ENCODE measurements around the gene YJU2. TPM values are rescaled to one million over a fixed set of nuclear protein-coding genes. Genes with fewer than 3 reads are reported as not detected.
A peak's percentile ranks its signal among the peaks of the same experiment; 100 is the strongest.

The YJU2 gene
- total and polyA plus RNA-seq, 2 of the 13 experiments (the other 11 are each of a cell fraction or from before 2014, with no cell fraction given), result 9.3 to 17.9 TPM

GRCh38 chr19:4297901-4298809 lies 51.3 kb downstream of the YJU2 start (continued):
- TF ChIP-seq BRF2 (CRISPR knock-in tag; IDR thresholded peaks at IDR 0.05), result no peak
- TF ChIP-seq ZBTB7A (CRISPR knock-in tag; IDR thresholded peaks at IDR 0.05), result peak; percentile 36; the same call in 1 of the 2 replicates
- no peak for TF ChIP-seq ZFP82 (CRISPR knock-in tag; IDR thresholded peaks at IDR 0.05; ENCODE audit: borderline replicate concordance)
- TF ChIP-seq MED1 (CRISPR knock-in tag; IDR thresholded peaks at IDR 0.05), result no peak; the same call in 1 of the 2 replicates
- no peak for TF ChIP-seq HNRNPLL (IDR thresholded peaks at IDR 0.05; ENCODE audit: low read depth, low read length, poor library complexity, severe bottlenecking)
- TF ChIP-seq EP300 (IDR thresholded peaks at IDR 0.05; ENCODE audit: low read depth in 2 of 2, low read length in 2 of 2), result no peak
- no peak for TF ChIP-seq EP300 (CRISPR knock-in tag; IDR thresholded peaks at IDR 0.05; ENCODE audit: borderline replicate concordance)
- no peak for TF ChIP-seq ZNF230 (CRISPR knock-in tag; IDR thresholded peaks at IDR 0.05)
- TF ChIP-seq ZMYM3 (CRISPR knock-in tag; IDR thresholded peaks at IDR 0.05), result peak; percentile 56; the same call in 1 of the 2 replicates
- TF ChIP-seq AGO1 (IDR thresholded peaks at IDR 0.05; ENCODE audit: low read depth, low read length, poor library complexity, severe bottlenecking), result no peak
- TF ChIP-seq TARDBP (CRISPR knock-in tag; IDR thresholded peaks at IDR 0.05), result no peak
- TF ChIP-seq ZFX (CRISPR knock-in tag; IDR thresholded peaks at IDR 0.05; ENCODE audit: low read depth), result 0 out of 2 replicates have a peak, but pooled peaks have one; percentile 44
- no peak for TF ChIP-seq GATA4 (IDR thresholded peaks at IDR 0.05; ENCODE audit: borderline replicate concordance, low read depth)
- peak; percentile 59 for TF ChIP-seq ZNF687 (CRISPR knock-in tag; IDR thresholded peaks at IDR 0.05)
- TF ChIP-seq ZNF703 (CRISPR knock-in tag; IDR thresholded peaks at IDR 0.05; ENCODE audit: borderline replicate concordance), result no peak
- 0 out of 2 replicates have a peak, but pooled peaks have one; percentile 9 for TF ChIP-seq MAX (IDR thresholded peaks at IDR 0.05)
- peak; percentile 20; the same call in 1 of the 2 replicates for TF ChIP-seq HOXA3 (CRISPR knock-in tag; IDR thresholded peaks at IDR 0.05)
- no peak for TF ChIP-seq PBX3 (CRISPR knock-in tag; IDR thresholded peaks at IDR 0.05; ENCODE audit: borderline replicate concordance)
- TF ChIP-seq CCAR2 (optimal IDR thresholded peaks at IDR 0.05; ENCODE audit: low read depth, low read length), result no peak
